ENCODE measurements around the gene NCF2.

Gene NCF2

DNA sequence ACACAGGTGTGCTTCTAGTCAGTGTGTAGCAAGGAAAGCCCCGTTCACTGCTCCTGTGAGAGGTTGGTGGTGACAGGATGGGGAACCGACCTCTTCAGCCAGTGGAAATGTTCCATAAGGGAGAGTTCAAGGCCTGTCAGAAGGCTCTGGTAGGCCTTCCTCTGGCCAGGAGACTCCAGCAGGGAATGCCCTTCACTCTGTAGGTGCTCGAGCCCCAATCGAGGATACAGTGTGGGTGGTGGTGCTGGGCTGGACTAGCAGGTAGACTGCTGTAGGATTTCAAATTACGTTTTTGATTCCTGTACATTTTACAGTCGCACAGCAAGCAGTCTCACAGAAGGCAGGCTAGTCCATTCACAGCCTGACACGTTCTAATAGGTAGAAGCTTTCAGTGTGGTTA, 37.8 kb downstream of the NCF2 start:
- DNase-seq (ENCODE audit: low read depth) = no peak

DNA sequence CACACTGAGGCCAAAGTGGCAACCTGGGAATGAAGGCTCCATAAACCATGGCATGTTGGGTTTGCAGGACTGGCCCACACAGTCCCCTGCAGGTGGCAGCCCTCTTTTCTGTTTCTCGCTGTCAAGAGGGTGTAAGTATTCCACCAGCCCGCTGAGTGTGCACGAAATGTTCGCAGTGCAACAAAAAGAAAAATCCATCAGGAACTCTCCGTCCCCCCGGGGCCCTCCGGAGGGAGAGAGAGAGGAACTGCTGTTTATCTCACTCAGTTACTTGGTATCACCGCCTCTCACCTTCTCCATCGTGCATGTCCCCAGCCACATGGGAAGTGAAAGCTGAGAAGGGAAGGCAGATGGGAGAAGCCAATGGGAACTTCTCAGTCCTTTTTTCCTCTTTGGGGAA, 38.3 kb downstream of the NCF2 start:
- DNase-seq (ENCODE audit: low read depth) = no peak

DNA sequence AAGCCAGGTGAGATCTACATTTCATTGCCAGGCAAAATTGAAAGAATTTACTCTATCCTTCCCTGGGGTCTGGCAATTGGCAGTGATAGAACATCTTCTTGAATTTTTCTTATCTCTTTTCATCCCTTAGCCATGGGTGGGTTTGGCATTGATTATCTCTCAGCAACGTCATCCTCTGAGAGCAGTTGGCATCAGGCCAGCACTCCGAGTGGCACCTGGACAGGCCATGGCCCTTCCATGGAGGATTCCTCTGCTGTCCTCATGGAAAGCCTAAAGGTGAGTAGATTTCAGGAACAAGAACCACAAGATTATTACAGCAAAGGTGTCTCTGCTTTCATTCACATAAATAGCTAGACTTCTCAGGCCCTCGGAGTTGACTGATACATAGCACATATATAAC, 39.3 kb downstream of the NCF2 start:
- no peak for DNase-seq (ENCODE audit: low read depth)

DNA sequence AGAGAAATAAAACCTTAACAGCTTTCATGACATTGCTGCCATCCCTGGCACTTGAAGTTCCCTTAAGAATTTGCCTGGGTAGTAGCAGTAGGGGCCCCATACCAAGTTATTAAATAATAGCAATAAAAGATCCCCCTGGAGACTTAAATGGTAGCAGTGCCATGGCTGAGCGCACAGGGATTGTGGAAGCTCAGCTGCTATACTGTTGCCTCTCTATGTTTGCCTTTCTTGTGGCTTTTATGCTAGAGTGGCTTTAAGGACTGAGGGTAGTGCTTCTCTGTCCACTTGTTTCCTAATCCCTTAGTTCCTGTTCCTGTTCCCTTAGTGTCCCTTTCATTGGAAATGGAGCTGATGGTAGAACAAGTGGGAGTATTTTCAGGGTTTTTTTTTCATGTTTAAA, 42.1 kb downstream of the NCF2 start:
- DNase-seq (ENCODE audit: low read depth) = no peak

DNA sequence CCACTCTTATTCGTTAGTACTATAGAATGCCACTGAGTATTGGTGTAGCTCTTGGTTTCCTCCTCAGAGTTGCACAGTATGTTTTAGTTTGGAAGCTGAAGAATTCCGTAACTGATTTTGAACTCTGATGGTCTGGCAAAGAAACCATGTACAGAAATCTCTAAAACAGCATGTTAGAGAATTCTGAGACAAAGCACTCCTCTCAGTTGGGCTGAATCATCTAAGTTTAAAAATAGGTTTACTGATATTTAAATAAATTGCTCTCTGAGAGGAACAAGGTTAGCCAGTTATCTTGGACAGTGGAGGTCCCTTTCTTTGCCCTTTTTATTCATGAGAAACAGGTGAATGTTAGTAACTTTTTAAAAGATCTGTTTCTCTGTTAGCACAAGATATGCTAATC, 43.8 kb downstream of the NCF2 start:
- DNase-seq (ENCODE audit: low read depth) = no peak

DNA sequence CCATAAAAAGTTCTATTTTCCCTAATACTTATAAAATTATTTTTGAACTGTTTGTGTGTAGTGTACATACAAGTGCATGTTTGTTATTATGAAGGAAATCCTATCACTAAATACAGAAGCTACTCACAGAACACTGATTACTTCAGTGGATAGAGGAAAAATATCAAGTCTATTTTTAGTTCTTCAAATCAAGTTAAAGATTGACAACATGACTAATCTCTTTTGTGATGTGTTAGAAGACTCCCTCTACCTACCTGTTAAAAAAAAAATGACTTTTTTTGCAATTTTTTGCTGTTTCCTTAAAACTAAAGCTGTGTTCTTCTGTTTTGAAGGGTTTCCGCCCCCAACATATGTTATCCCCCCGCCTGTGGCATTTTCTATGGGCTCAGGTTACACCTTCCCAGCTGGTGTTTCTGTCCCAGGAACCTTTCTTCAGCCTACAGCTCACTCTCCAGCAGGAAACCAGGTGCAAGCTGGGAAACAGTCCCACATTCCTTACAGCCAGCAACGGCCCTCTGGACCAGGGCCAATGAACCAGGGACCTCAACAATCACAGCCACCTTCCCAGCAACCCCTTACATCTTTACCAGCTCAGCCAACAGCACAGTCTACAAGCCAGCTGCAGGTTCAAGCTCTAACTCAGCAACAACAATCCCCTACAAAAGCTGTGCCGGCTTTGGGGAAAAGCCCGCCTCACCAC, 45.5 kb downstream of the NCF2 start:
- DNase-seq (ENCODE audit: low read depth) = no peak

DNA sequence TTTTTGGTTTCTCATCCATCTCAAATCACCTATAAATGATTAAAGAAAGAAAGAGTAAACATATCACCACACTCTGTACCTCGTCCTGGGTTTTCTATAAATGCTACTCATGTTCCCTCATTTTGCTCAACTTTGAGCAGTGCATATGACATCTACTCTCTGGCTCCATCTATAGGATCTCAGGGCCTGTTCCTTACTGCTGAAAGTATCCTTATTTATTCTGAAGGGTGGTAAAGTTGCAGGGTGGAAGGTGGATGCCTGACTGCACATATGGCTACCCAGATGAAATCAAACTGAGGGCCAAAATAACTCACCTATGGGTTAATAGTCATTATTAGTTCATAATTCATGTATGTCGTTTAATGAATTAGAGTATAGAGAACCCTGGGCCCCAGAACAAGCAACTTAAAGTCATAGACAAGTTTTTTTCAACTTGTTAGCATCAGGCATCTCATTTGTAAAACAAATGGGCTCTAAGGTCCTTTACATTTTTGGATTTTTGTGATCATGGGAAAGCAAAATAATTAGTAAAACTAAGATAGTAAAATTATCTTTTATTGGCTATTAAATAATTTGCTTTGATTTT, 46.5 kb downstream of the NCF2 start:
- peak; percentile 65 for DNase-seq (ENCODE audit: low read depth)

DNA sequence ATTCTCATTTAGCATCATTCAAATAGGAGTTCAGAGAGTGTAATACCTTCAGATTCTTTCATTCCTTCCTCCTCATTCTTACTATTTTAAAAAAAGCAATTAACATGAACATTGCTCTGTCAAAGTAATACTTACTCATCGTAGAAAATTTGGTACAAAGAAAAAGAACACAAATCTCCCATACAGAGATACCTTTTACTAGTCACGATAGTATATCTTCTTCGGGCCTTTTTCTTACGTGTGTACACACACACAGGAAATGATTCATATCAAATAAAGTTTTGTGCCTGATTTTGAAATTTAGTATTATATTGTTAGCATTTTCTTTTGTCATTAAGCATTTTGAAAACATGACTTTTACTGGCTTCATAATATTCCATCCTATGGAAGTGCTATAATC, 52.9 kb downstream of the NCF2 start:
- DNase-seq (ENCODE audit: low read depth) = no peak

DNA sequence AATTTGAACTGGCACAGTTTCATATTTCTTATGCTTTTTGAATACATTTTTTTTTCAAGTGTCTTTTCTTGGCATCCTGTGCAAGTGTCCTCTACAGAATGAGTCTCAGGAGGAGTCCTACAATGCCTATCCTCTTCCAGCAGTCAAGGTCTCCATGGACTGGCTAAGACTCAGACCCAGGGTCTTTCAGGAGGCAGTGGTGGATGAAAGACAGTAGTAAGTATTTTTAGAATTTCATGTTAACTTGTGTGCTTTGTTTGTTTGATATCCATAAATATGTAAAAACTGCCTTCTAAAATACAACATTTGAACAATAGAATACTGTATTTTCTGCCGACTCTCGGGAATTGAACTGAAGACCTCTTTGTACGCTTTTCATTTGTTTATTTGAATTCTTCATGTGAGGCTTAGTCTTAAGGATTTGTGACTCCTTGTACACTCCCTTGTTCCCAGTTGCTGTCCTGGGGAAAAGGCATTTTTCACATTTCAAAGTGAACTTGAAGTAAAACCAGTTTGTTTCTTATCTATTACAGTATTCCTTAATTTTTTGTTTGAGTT, 56.6 kb downstream of the NCF2 start:
- no peak for DNase-seq (ENCODE audit: low read depth)

DNA sequence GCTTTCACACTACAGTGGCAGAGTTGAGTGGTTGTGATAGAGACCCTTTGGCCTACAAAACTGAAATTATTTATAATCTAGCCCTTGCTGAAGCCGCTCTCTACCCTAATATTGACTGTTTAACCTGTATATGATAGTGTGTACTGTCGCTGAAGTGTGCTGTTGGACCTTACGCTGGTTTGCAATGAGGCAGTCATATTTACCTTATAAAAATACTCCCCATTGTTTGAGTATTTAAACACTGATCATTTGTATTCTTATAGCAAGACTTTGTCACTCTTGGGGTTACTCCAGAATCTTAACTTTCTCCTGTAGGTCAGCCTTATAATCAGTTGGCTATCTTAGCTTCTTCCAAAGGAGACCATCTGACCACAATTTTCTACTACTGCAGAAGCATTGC, 61.7 kb downstream of the NCF2 start:
- no peak for DNase-seq (ENCODE audit: low read depth)

DNA sequence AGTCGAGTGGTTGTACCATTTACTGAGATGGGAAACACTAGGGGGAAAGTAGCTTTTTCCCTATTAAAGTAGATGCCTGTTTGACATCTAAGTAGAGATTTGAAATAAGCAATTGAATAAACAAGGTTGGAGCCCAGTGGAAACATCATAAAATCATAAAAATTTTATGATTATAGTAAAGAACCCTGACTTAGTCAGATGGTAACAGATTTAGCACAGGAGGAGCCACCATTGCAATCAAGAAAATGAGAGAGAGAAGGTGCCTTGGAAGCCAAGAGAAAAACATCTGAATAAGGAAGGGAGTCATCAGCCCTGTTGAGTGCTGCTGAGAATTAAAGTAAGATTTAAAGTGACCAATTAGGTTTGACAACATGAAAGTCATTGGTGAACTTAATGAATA, 68.2 kb downstream of the NCF2 start:
- DNase-seq (ENCODE audit: low read depth) = no peak

DNA sequence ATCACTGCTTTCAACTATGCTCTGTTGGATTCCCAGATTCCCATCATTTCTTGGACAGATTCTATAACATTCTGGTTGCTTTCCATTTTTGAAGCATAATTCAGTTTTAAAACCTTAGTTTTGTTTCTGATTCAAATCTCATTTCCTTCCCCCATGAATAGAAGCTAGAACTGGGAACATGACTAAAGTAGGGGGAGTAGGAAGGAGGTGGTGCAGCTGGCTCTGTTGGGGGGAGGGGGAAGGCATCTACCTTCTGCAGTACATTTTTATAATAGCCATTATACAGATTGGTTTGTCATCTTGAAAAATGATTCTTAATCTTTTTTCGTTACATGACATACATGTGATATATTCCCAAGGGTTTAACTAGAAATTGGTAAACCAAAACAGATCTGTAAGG, 69.9 kb downstream of the NCF2 start:
- no peak for DNase-seq (ENCODE audit: low read depth)

DNA sequence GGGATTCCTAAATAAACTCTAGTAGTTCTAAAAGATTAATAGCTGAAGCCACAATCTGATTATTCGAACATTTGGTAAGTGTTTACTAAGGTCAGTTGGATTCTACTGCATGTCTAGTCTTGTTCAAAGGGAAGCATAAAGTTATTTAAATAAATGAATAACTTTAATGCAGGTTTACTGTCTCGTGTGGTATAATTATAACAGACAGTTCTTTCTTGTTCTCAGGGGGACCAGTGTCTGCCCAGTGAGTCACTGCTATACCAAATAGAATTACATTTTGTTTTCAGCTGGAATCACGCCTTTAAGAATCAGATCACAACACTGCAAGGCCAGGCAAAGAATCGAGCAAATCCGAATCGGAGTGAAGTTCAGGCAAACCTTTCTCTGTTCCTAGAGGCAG, 72.9 kb downstream of the NCF2 start:
- DNase-seq (ENCODE audit: low read depth) = no peak

DNA sequence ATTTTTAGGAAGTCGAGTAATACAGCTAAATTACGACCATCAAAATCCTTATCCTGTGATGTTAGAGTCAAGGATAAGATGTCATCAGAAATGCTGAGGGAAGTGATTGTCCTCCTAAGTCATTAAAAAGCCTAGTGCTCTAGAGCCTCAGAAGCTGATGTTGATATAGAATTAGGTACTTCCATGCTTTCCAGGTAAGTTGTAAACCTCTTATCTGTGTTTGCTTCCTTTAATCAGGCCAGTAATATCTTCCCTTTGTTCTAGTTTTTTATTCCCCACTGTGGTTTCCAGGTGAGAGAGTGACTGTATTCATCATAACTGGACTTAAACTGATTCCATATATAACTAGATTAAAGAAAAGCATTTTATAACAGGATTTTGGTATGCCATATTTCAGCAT, 73.5 kb downstream of the NCF2 start:
- DNase-seq (ENCODE audit: low read depth) = no peak

DNA sequence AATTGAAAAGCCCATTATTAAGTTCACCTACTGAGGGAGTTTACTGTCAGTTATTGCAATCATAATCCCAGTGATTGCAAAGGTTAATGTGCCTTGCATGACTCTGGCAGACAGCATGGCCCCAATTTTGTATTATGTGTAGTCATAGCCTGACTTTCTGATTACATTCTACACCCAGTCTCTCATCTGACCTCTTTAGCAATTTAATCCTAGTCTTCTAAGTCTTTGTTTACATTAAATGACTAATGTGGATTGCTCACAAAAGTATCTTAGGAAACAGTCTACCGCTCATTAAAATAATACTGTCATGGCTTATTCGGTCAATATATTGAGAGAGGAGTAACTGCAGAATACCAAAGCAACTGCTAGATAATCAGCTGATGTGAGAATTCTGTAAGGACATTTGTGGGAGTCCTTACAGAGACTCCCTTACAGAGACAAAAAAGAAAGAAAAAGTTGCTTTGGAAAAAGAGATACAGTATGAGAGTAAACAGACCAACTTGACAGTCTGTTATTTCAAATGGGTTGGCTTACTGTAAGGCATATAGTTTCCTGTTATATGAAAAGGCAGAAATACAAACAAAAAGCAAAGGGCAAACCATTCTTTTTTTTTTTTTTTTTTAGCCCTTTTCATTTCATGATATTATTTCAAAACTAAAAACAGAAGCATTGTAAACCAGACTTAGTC, 75.1 kb downstream of the NCF2 start:
- peak; percentile 79 for DNase-seq (ENCODE audit: low read depth)

DNA sequence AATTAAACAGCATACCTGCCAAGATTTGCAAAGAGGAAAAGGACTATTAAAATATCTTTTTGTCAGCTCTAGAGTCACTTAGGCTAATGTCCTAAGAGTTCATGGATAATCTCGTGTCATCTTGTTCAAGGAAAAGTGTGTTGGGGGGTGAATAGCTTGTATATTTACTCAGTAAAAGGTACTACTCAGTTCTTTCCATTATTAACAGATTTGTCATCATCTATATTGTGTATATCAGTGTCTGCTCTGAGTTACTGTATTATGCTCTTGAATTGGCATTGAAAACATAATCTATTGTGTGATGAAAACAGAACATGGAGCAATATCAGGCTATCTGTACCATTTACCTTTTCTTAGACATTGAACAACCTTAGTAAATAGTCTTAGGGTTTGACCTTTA, 76.0 kb downstream of the NCF2 start:
- no peak for DNase-seq (ENCODE audit: low read depth)

DNA sequence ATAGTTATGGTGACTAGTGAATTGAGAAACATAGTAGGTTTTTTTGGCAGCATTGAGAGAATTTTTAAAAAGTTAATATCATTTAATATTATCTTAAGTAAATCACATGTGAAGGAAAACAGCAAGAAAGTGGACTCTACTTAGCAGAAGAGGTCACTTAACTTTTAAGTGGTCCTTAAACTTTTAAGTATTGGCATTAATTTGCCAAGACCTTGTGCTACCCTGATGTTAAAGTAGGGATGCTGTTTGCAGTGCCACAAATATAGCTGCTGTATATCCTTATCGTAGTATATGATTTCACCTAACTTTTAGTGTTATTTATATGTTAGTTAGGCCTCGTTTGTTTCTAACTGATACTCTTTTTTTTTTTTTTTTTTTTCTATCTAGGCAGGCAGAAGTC, 77.8 kb downstream of the NCF2 start:
- no peak for DNase-seq (ENCODE audit: low read depth)

DNA sequence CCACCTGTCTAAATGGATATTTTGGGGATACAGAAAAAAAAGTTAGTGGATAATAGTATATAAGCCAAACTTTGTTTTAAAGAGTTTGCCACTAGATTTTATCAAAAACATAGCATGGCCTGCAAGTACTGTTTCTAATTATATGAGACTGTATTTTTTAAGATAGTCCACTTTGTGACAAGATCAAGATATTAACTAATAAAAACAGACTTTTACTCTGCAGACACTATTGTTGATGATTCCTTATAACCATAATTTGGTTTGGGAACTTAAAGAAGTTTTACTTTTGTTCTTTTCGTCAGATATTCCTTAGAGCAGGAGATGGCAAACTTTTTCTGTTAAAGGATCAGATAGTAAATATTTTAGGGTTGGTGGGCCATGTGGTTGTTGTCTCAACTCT, 81.6 kb downstream of the NCF2 start:
- DNase-seq (ENCODE audit: low read depth) = no peak

DNA sequence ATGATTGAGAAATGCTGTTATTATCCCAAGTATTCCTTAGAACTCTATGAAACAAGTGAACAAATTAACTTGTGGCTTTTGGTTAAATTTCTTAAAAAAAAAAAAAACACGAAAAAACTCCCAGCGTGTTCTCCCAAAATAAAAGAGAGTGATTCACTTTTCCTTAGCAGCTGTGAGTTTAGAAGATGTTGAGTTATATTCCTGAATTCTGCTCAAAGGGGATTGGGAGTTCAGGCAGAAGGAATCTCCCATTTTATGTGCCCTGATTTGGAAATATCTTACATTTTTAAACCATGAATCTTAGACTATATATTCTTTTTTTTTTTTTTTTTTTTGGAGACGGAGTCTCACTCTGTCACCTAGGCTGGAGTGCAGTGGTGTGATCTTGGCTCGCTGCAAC, 83.7 kb downstream of the NCF2 start:
- DNase-seq (ENCODE audit: low read depth) = no peak
